Peyer's patch (tissue), 4 donors: Measurements from ENCODE around the gene MPP7. TPM values are rescaled to one million over a fixed set of nuclear protein-coding genes. Genes with fewer than 3 reads are reported as not detected.

ENCODE experiments used
- DNase-seq, 3 donors: peaks; one replicate each; pipeline ENCODE4 v3.0.0-alpha.2; 2017 to 2019
- H3K27ac ChIP-seq, 4 donors: fragments of 200-600 bp; sonication (generic); one replicate each; pipeline ENCODE4 v1.5.1; 2016 to 2019
- H3K27me3 ChIP-seq, 2 donors: fragments of 200-600 bp; sonication (generic); one replicate each; pipeline ENCODE4 v1.5.1; 2019
- H3K36me3 ChIP-seq, 3 donors: fragments of 200-600 bp; sonication (generic); one replicate each; pipeline ENCODE4 v1.5.1; 2016 to 2019
- H3K4me1 ChIP-seq, 4 donors: fragments of 200-600 bp; sonication (generic); one replicate each; pipeline ENCODE4 v1.5.1; 2016 to 2019
- H3K4me3 ChIP-seq, 4 donors: fragments of 200-600 bp; sonication (generic); 1 replicate in 3 of 4; 2 replicates in 1 of 4; pipeline ENCODE4 v1.5.1; 2016 to 2019; ENCODE audit warnings: mild to moderate bottlenecking in 1 of 4
- H3K9me3 ChIP-seq, 4 donors: fragments of 200-600 bp; sonication (generic); one replicate each; pipeline ENCODE4 v1.5.1; 2016 to 2019; ENCODE audit warnings: mild to moderate bottlenecking in 1 of 4
- CTCF ChIP-seq, 6 experiments: fragments of 450-650 bp in 4 of 6; fragments of 200-600 bp in 2 of 6; sonication (generic) in 1 of 6; IDR thresholded peaks; one replicate each; pipeline ENCODE4 v1.5.1; 2017 to 2019; ENCODE audit warnings: antibody characterized with exemption in 6 of 6, mild to moderate bottlenecking in 3 of 6, moderate library complexity in 1 of 6
- POLR2A ChIP-seq, 2 donors: fragments of 450-650 bp; IDR thresholded peaks; one replicate each; pipeline ENCODE4 v1.5.1; 2017; ENCODE audit warnings: antibody characterized with exemption in 2 of 2, mild to moderate bottlenecking in 2 of 2, moderate library complexity in 2 of 2
- total RNA-seq, 4 donors: library from RNA; depleted of rRNA; stranded (reverse); fragments of >200 nt; gene quantifications; one replicate each; pipeline ENCODE4 v1.1.0, GENCODE V29; 2016

Gene MPP7
- total RNA-seq, 4 donors from 2014 or later = 9.9 to 15.4 (median 13.2) TPM

GRCh38 chr10:28279878-28280277 lies 23.0 kb downstream of the MPP7 start:
- no peaks in the 10 kb centered on the region for H3K27me3 ChIP-seq
- no peak overlapping the region for H3K27ac ChIP-seq
- H3K36me3 ChIP-seq = no peaks in the 10 kb centered on the region
- TF ChIP-seq POLR2A (IDR thresholded peaks at IDR 0.05) (no peak), CTCF (IDR thresholded peaks at IDR 0.05) (no peak)
- no peaks in the 10 kb centered on the region for H3K9me3 ChIP-seq
- H3K4me1 ChIP-seq = no peaks in the 10 kb centered on the region
- H3K4me3 ChIP-seq = no peak overlapping the region
- DNase-seq = no peak

GRCh38 chr10:28278842-28279241 lies 24.0 kb downstream of the MPP7 start:
- TF ChIP-seq CTCF (IDR thresholded peaks at IDR 0.05) (no peak), POLR2A (IDR thresholded peaks at IDR 0.05) (no peak)
- no peak for DNase-seq
- no peaks in the 10 kb centered on the region for H3K4me1 ChIP-seq
- no peak overlapping the region for H3K4me3 ChIP-seq
- H3K27ac ChIP-seq = no peak overlapping the region
- no peaks in the 10 kb centered on the region for H3K36me3 ChIP-seq
- no peaks in the 10 kb centered on the region for H3K27me3 ChIP-seq
- H3K9me3 ChIP-seq = no peaks in the 10 kb centered on the region

GRCh38 chr10:28276384-28276783 lies 26.5 kb downstream of the MPP7 start:
- DNase-seq = no peak
- Histone ChIP-seq H3K36me3 (no peaks in the 10 kb centered on the region), H3K4me1 (no peaks in the 10 kb centered on the region), H3K4me3 (no peak overlapping the region), H3K27me3 (no peaks in the 10 kb centered on the region), H3K27ac (no peak overlapping the region), H3K9me3 (no peaks in the 10 kb centered on the region)
- TF ChIP-seq CTCF (IDR thresholded peaks at IDR 0.05) = no peak
- TF ChIP-seq POLR2A (IDR thresholded peaks at IDR 0.05) = no peak

GRCh38 chr10:28274475-28274874 lies 28.4 kb downstream of the MPP7 start:
- no peaks in the 10 kb centered on the region for H3K4me1 ChIP-seq
- TF ChIP-seq CTCF (IDR thresholded peaks at IDR 0.05) = no peak
- TF ChIP-seq POLR2A (IDR thresholded peaks at IDR 0.05) = no peak
- H3K9me3 ChIP-seq = no peaks in the 10 kb centered on the region
- H3K4me3 ChIP-seq = no peak overlapping the region
- no peak overlapping the region for H3K27ac ChIP-seq
- no peaks in the 10 kb centered on the region for H3K27me3 ChIP-seq
- no peak for DNase-seq
- H3K36me3 ChIP-seq = no peaks in the 10 kb centered on the region

GRCh38 chr10:28273343-28273742 lies 29.5 kb downstream of the MPP7 start:
- Histone ChIP-seq H3K4me3 (no peak overlapping the region), H3K36me3 (no peaks in the 10 kb centered on the region), H3K4me1 (no peaks in the 10 kb centered on the region), H3K9me3 (no peaks in the 10 kb centered on the region), H3K27me3 (no peaks in the 10 kb centered on the region), H3K27ac (no peak overlapping the region)
- no peak for DNase-seq
- no peak for TF ChIP-seq POLR2A (IDR thresholded peaks at IDR 0.05)

- Histone ChIP-seq H3K27me3 (no peaks in the 10 kb centered on the region), H3K9me3 (no peaks in the 10 kb centered on the region), H3K36me3 (no peaks in the 10 kb centered on the region), H3K4me3 (no peak overlapping the region), H3K27ac (no peak overlapping the region), H3K4me1 (no peaks in the 10 kb centered on the region)
- no peak for TF ChIP-seq CTCF (IDR thresholded peaks at IDR 0.05)
- no peak for TF ChIP-seq POLR2A (IDR thresholded peaks at IDR 0.05)
- no peak for DNase-seq
These were observed 32.9 kb downstream of the MPP7 start for GRCh38 chr10:28269842-28270456.
